Measurements from ENCODE around the gene CYP19A1.

The CYP19A1 gene

GRCh38 chr15:51338496-51338895 is at the start of gene CYP19A1:
Gene CYP19A1, minus strand, starts transcription at chr15:51338596. Its CDS starts 95,684 bp downstream, at chr15:51242912.
- no peak for DNase-seq

GRCh38 chr15:51387699-51388041 is 49.3 kb upstream of the CYP19A1 start:
- DNase-seq = no peak

- DNase-seq = no peak
Measured at GRCh38 chr15:51386960-51387698, 48.7 kb upstream of the CYP19A1 start.

- DNase-seq = no peak
Measured at GRCh38 chr15:51386486-51386885, 48.1 kb upstream of the CYP19A1 start.

- DNase-seq = peak; percentile 51
Measured at GRCh38 chr15:51386029-51386428, 47.6 kb upstream of the CYP19A1 start.

- peak; percentile 32 for DNase-seq
Measured at GRCh38 chr15:51382787-51383186, 44.4 kb upstream of the CYP19A1 start.

- peak; percentile 75 for DNase-seq
Measured at GRCh38 chr15:51380999-51381806, 42.8 kb upstream of the CYP19A1 start.

GRCh38 chr15:51379390-51379789 is 41.0 kb upstream of the CYP19A1 start:
- no peak for DNase-seq

- DNase-seq = no peak
Measured at GRCh38 chr15:51378406-51378805, 40.0 kb upstream of the CYP19A1 start.

- DNase-seq = no peak
Measured at GRCh38 chr15:51377038-51377786, 38.8 kb upstream of the CYP19A1 start.

- no peak for DNase-seq
Measured at GRCh38 chr15:51375966-51376640, 37.7 kb upstream of the CYP19A1 start.

GRCh38 chr15:51374131-51374530 is 35.7 kb upstream of the CYP19A1 start:
- DNase-seq = no peak

- DNase-seq = no peak
Measured at GRCh38 chr15:51371266-51371665, 32.9 kb upstream of the CYP19A1 start.

GRCh38 chr15:51369451-51369761 is 31.0 kb upstream of the CYP19A1 start:
- DNase-seq = no peak

- no peak for DNase-seq
Measured at GRCh38 chr15:51368751-51369450, 30.5 kb upstream of the CYP19A1 start.

GRCh38 chr15:51368307-51368706 is 29.9 kb upstream of the CYP19A1 start:
- DNase-seq = no peak

- no peak for DNase-seq
Measured at GRCh38 chr15:51367322-51367976, 29.1 kb upstream of the CYP19A1 start.

GRCh38 chr15:51366920-51367319 is 28.5 kb upstream of the CYP19A1 start:
- DNase-seq = no peak

- no peak for DNase-seq
Measured at GRCh38 chr15:51366071-51366470, 27.7 kb upstream of the CYP19A1 start.

- DNase-seq = no peak
Measured at GRCh38 chr15:51365417-51365816, 27.0 kb upstream of the CYP19A1 start.

- DNase-seq = no peak
Measured at GRCh38 chr15:51363383-51363782, 25.0 kb upstream of the CYP19A1 start.

- no peak for DNase-seq
Measured at GRCh38 chr15:51359981-51360380, 21.6 kb upstream of the CYP19A1 start.
